ENCODE data around the gene GLCE. TPM values are rescaled to one million over a fixed set of nuclear protein-coding genes. Genes with fewer than 3 reads are reported as not detected.

GLCE gene
- total and polyA plus RNA-seq, 10 of the 15 experiments (the other 5 are each of a cell fraction or from before 2014, with no cell fraction given) = 2.1 to 11.9 (median 2.9) TPM

DNA sequence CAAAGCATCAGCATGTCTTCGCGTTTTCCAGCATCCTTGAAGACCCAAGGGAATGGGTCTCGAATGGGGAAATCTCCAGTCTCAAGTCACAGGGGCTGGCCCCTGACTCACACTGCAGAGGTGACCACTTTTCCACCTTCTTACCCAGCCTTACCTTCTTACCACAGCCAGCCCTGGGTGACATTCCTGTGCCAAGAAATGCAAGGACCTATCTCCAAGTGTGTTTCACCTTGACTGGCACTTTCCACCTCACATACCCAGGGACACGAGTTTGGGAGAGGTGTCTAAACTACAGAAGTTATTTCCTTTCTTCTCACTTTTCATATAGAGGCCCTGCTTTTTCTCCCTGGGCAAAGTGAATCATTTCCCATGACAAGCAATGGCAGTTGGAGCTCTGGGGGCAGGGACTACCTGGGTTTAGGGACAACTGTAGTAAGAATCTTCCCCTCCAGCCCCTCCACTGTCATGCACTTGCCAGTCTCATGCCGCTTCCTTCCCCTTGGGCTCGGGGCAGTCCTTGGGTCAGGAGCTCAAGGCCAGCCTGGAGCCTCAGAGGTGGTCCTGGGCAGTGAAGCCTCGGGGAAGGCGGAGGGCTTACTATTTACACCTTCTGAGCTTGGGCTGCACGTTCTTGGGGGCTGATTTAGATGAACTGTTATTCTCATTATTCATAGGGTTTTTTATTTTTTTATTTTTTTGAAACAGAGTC is 155.1 kb downstream of the GLCE start (continued):
- TF ChIP-seq, protein P1, sequence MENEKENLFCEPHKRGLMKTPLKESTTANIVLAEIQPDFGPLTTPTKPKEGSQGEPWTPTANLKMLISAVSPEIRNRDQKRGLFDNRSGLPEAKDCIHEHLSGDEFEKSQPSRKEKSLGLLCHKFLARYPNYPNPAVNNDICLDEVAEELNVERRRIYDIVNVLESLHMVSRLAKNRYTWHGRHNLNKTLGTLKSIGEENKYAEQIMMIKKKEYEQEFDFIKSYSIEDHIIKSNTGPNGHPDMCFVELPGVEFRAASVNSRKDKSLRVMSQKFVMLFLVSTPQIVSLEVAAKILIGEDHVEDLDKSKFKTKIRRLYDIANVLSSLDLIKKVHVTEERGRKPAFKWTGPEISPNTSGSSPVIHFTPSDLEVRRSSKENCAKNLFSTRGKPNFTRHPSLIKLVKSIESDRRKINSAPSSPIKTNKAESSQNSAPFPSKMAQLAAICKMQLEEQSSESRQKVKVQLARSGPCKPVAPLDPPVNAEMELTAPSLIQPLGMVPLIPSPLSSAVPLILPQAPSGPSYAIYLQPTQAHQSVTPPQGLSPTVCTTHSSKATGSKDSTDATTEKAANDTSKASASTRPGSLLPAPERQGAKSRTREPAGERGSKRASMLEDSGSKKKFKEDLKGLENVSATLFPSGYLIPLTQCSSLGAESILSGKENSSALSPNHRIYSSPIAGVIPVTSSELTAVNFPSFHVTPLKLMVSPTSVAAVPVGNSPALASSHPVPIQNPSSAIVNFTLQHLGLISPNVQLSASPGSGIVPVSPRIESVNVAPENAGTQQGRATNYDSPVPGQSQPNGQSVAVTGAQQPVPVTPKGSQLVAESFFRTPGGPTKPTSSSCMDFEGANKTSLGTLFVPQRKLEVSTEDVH (IDR thresholded peaks at IDR 0.05; ENCODE audit: low read depth, partially characterized antibody) = no peak

DNA sequence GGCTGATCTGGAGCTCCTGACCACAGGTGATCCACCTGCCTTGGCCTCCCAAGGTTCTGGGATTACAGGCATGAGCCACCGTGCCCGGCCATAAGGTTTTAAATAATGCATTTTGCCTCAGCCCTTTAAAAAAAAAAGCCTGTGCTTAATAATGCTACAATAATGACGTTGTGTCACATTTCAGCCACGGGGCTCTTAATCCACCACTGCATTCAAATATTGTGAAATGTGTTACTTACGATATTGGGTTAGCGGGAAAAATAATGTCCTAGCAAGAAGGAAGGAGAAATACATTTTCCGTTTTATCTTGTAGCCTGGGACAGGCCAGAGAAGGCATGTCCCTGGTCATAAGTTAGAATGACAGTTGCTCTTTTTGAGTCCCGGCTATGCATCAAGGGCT is 155.9 kb downstream of the GLCE start:
- DNase-seq (ENCODE audit: low read depth, low spot score) (no peak), ATAC-seq (no peak), FAIRE-seq (no peak)
- Histone ChIP-seq H2AFZ (ENCODE audit: control insufficient read depth, low read depth, low read length) (no peak overlapping the region), H3K36me3 (ENCODE audit: control insufficient read depth in 2 of 2, insufficient read depth in 2 of 2, low read length in 1 of 2) (no peaks in the 10 kb centered on the region), H3K4me1 (ENCODE audit: control insufficient read depth, insufficient read depth, low read length) (no peaks in the 10 kb centered on the region), H3K9me3 (replicated peaks; ENCODE audit: control insufficient read depth, insufficient read depth, low read length) (no peaks in the 10 kb centered on the region), H3K79me2 (ENCODE audit: control insufficient read depth, insufficient read depth, low read length) (no peaks in the 10 kb centered on the region), H3K9ac (ENCODE audit: control insufficient read depth, insufficient read depth, low read length) (no peak overlapping the region), H4K20me1 (ENCODE audit: control insufficient read depth, insufficient read depth) (no peaks in the 10 kb centered on the region), H3K4me3 (no peak overlapping the region), H3K27me3 (replicated peaks in 1 of 2; ENCODE audit: control insufficient read depth in 2 of 2, insufficient read depth in 2 of 2, low read length in 1 of 2) (peaks cover 0 to 4% of the 10 kb centered on the region in 2 experiments; a peak in 1 of 4 replicates), H3K27ac (ENCODE audit: control insufficient read depth, insufficient read depth) (no peak overlapping the region), H3K4me2 (ENCODE audit: control insufficient read depth, insufficient read depth) (no peak overlapping the region)
- BruUV-seq (replicated peaks) = no TSS peak
- intact Hi-C loops (cut with micrococcal nuclease; ENCODE audit: unreplicated experiment) = no loop called here
- in situ Hi-C loops (cut with MboI) = no loop called here
- ChIA-PET CTCF (no interaction called here), POLR2A (no interaction called here), SMC1A (ENCODE audit: uncharacterized antibody, unreplicated experiment) (no interaction called here), RAD21 (ENCODE audit: unreplicated experiment) (no interaction called here)
- 42% methylated on average over 8 of the region's 8 CpGs for WGBS (ENCODE audit: insufficient coverage, insufficient replicate concordance, low lambda C conversion rate, missing lambda C conversion rate)
- TF ChIP-seq SP1 (IDR thresholded peaks at IDR 0.05; ENCODE audit: low read depth, low read length) (no peak), MYB (IDR thresholded peaks at IDR 0.05; ENCODE audit: borderline replicate concordance, low read depth, low read length) (no peak), CHD4 (IDR thresholded peaks at IDR 0.05) (no peak), HDAC6 (IDR thresholded peaks at IDR 0.05; ENCODE audit: unreplicated experiment) (no peak), SMAD5 (IDR thresholded peaks at IDR 0.05; ENCODE audit: low read depth) (no peak), SMC3 (IDR thresholded peaks at IDR 0.05; ENCODE audit: borderline replicate concordance, low read length) (no peak), BMI1 (IDR thresholded peaks at IDR 0.05; ENCODE audit: borderline replicate concordance) (no peak), YBX1 (IDR thresholded peaks at IDR 0.05) (no peak), DPF2 (IDR thresholded peaks at IDR 0.05) (no peak), BRCA1 (IDR thresholded peaks at IDR 0.05; ENCODE audit: low read depth, low read length) (no peak)
- TF ChIP-seq, protein P2, sequence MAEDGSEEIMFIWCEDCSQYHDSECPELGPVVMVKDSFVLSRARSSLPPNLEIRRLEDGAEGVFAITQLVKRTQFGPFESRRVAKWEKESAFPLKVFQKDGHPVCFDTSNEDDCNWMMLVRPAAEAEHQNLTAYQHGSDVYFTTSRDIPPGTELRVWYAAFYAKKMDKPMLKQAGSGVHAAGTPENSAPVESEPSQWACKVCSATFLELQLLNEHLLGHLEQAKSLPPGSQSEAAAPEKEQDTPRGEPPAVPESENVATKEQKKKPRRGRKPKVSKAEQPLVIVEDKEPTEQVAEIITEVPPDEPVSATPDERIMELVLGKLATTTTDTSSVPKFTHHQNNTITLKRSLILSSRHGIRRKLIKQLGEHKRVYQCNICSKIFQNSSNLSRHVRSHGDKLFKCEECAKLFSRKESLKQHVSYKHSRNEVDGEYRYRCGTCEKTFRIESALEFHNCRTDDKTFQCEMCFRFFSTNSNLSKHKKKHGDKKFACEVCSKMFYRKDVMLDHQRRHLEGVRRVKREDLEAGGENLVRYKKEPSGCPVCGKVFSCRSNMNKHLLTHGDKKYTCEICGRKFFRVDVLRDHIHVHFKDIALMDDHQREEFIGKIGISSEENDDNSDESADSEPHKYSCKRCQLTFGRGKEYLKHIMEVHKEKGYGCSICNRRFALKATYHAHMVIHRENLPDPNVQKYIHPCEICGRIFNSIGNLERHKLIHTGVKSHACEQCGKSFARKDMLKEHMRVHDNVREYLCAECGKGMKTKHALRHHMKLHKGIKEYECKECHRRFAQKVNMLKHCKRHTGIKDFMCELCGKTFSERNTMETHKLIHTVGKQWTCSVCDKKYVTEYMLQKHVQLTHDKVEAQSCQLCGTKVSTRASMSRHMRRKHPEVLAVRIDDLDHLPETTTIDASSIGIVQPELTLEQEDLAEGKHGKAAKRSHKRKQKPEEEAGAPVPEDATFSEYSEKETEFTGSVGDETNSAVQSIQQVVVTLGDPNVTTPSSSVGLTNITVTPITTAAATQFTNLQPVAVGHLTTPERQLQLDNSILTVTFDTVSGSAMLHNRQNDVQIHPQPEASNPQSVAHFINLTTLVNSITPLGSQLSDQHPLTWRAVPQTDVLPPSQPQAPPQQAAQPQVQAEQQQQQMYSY (CRISPR knock-in tag; IDR thresholded peaks at IDR 0.05) = no peak
- TF ChIP-seq, protein P3, sequence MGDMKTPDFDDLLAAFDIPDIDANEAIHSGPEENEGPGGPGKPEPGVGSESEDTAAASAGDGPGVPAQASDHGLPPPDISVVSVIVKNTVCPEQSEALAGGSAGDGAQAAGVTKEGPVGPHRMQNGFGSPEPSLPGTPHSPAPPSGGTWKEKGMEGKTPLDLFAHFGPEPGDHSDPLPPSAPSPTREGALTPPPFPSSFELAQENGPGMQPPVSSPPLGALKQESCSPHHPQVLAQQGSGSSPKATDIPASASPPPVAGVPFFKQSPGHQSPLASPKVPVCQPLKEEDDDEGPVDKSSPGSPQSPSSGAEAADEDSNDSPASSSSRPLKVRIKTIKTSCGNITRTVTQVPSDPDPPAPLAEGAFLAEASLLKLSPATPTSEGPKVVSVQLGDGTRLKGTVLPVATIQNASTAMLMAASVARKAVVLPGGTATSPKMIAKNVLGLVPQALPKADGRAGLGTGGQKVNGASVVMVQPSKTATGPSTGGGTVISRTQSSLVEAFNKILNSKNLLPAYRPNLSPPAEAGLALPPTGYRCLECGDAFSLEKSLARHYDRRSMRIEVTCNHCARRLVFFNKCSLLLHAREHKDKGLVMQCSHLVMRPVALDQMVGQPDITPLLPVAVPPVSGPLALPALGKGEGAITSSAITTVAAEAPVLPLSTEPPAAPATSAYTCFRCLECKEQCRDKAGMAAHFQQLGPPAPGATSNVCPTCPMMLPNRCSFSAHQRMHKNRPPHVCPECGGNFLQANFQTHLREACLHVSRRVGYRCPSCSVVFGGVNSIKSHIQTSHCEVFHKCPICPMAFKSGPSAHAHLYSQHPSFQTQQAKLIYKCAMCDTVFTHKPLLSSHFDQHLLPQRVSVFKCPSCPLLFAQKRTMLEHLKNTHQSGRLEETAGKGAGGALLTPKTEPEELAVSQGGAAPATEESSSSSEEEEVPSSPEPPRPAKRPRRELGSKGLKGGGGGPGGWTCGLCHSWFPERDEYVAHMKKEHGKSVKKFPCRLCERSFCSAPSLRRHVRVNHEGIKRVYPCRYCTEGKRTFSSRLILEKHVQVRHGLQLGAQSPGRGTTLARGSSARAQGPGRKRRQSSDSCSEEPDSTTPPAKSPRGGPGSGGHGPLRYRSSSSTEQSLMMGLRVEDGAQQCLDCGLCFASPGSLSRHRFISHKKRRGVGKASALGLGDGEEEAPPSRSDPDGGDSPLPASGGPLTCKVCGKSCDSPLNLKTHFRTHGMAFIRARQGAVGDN (IDR thresholded peaks at IDR 0.05) = no peak

Measured in GM12878 (cell line).